GM12878 (cell line): Measurements from ENCODE around the gene SSC4D. TPM values are rescaled to one million over a fixed set of nuclear protein-coding genes. Genes with fewer than 3 reads are reported as not detected.
A peak's percentile ranks its signal among the peaks of the same experiment; 100 is the strongest.

Experiments used
- ATAC-seq: fragments of 200-7000 bp; cut with Tn5 transposase; 3 replicates; pipeline ENCODE4 v1.9.1; 2020; ENCODE audit warnings: mild to moderate bottlenecking, moderate library complexity
- BruUV-seq: library from RNA; stranded (reverse); fragments of 400-500 nt; replicated peaks from 2 replicates; lab custom pipeline; 2021; lab: Mats Ljungman, UMichigan
- CTCF ChIA-PET: fragments of 300-600 bp; sonication (Branson Sonifier 250); formaldehyde crosslinking; extraction: SDS; loops from one replicate; lab custom pipeline; 2021; ENCODE audit warnings: inconsistent platforms; lab: Yijun Ruan, JAX
- POLR2A ChIA-PET: fragments of 350-600 bp; formaldehyde crosslinking; extraction: SDS; loops from one replicate; lab custom pipeline; 2021; ENCODE audit warnings: inconsistent platforms; lab: Charles Lee
- RAD21 ChIA-PET: fragments of 300-600 bp; sonication (Branson Sonifier 250); formaldehyde crosslinking; loops from one replicate; lab custom pipeline; 2023; ENCODE audit warnings: antibody characterized with exemption; ENCODE audit not compliant: unreplicated experiment; lab: Charles Lee
- SMC1A ChIA-PET: fragments of 300-600 bp; sonication (Branson Sonifier 250); formaldehyde crosslinking; loops from one replicate; lab custom pipeline; 2023; ENCODE audit not compliant: unreplicated experiment, uncharacterized antibody; lab: Charles Lee
- DNase-seq: peaks from one replicate; pipeline ENCODE4 v3.0.0-alpha.2; 2011; ENCODE audit warnings: low read depth, low spot score
- FAIRE-seq: peaks from 3 replicates; lab custom pipeline; 2011; peaks lifted over from hg19 to GRCh38; lab: Jason Lieb, UNC
- H2AFZ ChIP-seq: 2 replicates; pipeline ENCODE4 v1.6.0; 2011; ENCODE audit warnings: low read depth, low read length, control low read depth; ENCODE audit not compliant: control insufficient read depth
- H3K27ac ChIP-seq: 2 replicates; pipeline ENCODE4 v1.5.1; 2011; ENCODE audit warnings: control low read depth; ENCODE audit not compliant: control insufficient read depth, insufficient read depth
- H3K27me3 ChIP-seq, 2 experiments: replicated peaks in 1 of 2; 2 replicates each; pipeline versions ENCODE4 v1.6.0 to v1.6.1; 2011; ENCODE audit warnings: low read length in 1 of 2; ENCODE audit not compliant: control insufficient read depth in 2 of 2, insufficient read depth in 2 of 2
- H3K36me3 ChIP-seq, 2 experiments: 2 replicates each; pipeline ENCODE4 v1.5.1; 2011; ENCODE audit warnings: low read length in 1 of 2; ENCODE audit not compliant: control insufficient read depth in 2 of 2, insufficient read depth in 2 of 2
- H3K4me1 ChIP-seq: 2 replicates; pipeline ENCODE4 v1.6.1; 2011; ENCODE audit warnings: mild to moderate bottlenecking, low read length, moderate library complexity, mixed read lengths; ENCODE audit not compliant: control insufficient read depth, insufficient read depth
- H3K4me2 ChIP-seq: 2 replicates; pipeline ENCODE4 v1.6.0; 2011; ENCODE audit warnings: control low read depth; ENCODE audit not compliant: control insufficient read depth, insufficient read depth
- H3K4me3 ChIP-seq: fragments of 200-600 bp; sonication (generic); 2 replicates; pipeline ENCODE4 v1.5.1; 2016
- H3K79me2 ChIP-seq: 2 replicates; pipeline ENCODE4 v1.6.0; 2011; ENCODE audit warnings: low read length; ENCODE audit not compliant: control insufficient read depth, insufficient read depth
- H3K9ac ChIP-seq: 2 replicates; pipeline ENCODE4 v1.8.0; 2011; ENCODE audit warnings: low read length, control low read depth, mixed read lengths; ENCODE audit not compliant: control insufficient read depth, insufficient read depth
- H3K9me3 ChIP-seq: replicated peaks from 3 replicates; pipeline ENCODE4 v1.5.1; 2011; ENCODE audit warnings: mild to moderate bottlenecking, low read length; ENCODE audit not compliant: control insufficient read depth, insufficient read depth
- H4K20me1 ChIP-seq: 2 replicates; pipeline ENCODE4 v1.6.0; 2011; ENCODE audit not compliant: control insufficient read depth, insufficient read depth
- BCL11A ChIP-seq: IDR thresholded peaks from 2 replicates; pipeline ENCODE4 v1.6.1; 2011; ENCODE audit warnings: low read depth, low read length
- BRCA1 ChIP-seq: IDR thresholded peaks from 2 replicates; pipeline ENCODE4 v1.6.1; 2011; ENCODE audit warnings: low read depth, low read length, improper control_type of control experiment
- CHD2 ChIP-seq: IDR thresholded peaks from 2 replicates; pipeline ENCODE4 v1.6.1; 2011; ENCODE audit warnings: low read depth, low read length, improper control_type of control experiment, borderline replicate concordance
- HSF1 ChIP-seq: fragments of 150-350 bp; IDR thresholded peaks from 2 replicates; pipeline ENCODE4 v1.6.1; 2014; ENCODE audit warnings: mild to moderate bottlenecking, low read depth, low read length
- MEF2A ChIP-seq: IDR thresholded peaks from 2 replicates; pipeline ENCODE4 v1.6.1; 2011; ENCODE audit warnings: low read depth, mild to moderate bottlenecking, low read length, moderate library complexity; ENCODE audit not compliant: insufficient read depth
- PAX5 ChIP-seq: IDR thresholded peaks from 2 replicates; pipeline ENCODE4 v1.6.1; 2011; ENCODE audit warnings: low read depth, low read length, borderline replicate concordance
- POLR2AphosphoS5 ChIP-seq: IDR thresholded peaks from 2 replicates; pipeline ENCODE4 v1.6.1; 2011; ENCODE audit warnings: mild to moderate bottlenecking, low read length, inconsistent platforms
- SIN3A ChIP-seq: IDR thresholded peaks from 2 replicates; pipeline ENCODE4 v1.6.1; 2012; ENCODE audit warnings: low read depth, low read length, improper control_type of control experiment
- SP1 ChIP-seq: IDR thresholded peaks from one replicate; pipeline ENCODE4 v1.6.1; 2011; ENCODE audit warnings: low read depth, low read length
- SUZ12 ChIP-seq: fragments of 200-600 bp; sonication (generic); IDR thresholded peaks from one replicate; pipeline ENCODE4 v1.6.1; 2018; ENCODE audit warnings: antibody characterized with exemption, mild to moderate bottlenecking; ENCODE audit not compliant: unreplicated experiment
- TCF12 ChIP-seq: IDR thresholded peaks from 2 replicates; pipeline ENCODE4 v1.6.1; 2011; ENCODE audit warnings: low read depth, mild to moderate bottlenecking, low read length
- ZBED1 ChIP-seq: IDR thresholded peaks from 2 replicates; pipeline ENCODE4 v1.6.1; 2016; ENCODE audit warnings: borderline replicate concordance
- ZNF274 ChIP-seq: IDR thresholded peaks from one replicate; pipeline ENCODE4 v1.8.0; 2011; ENCODE audit not compliant: insufficient read length, insufficient read depth
- WGBS: methylation state at CpG from one replicate; pipeline ENCODE4 v1.1.6; 2016; ENCODE audit warnings: low lambda C conversion rate; ENCODE audit not compliant: insufficient replicate concordance, insufficient coverage; ENCODE audit errors: missing lambda C conversion rate; 5-methylcytosine and 5-hydroxymethylcytosine counted together
- in situ Hi-C: fragments of 300-500 bp; cut with MboI; formaldehyde crosslinking; loops from 9 replicates; pipeline ENCODE4 v1.14.3; 2018; ENCODE audit warnings: mixed read lengths
- intact Hi-C: fragments of 100-400 bp; cut with micrococcal nuclease; formaldehyde crosslinking; loops from one replicate; pipeline ENCODE4 v1.14.2; 2022; ENCODE audit not compliant: unreplicated experiment
- polyA plus RNA-seq, 11 experiments: library from polyadenylated mRNA; depleted of rRNA in 4 of 11; unstranded in 6 of 11; stranded (reverse) in 5 of 11; fragments of >200 nt; fragmentation: Nextera tagmentation in 4 of 11; fragmentation: Illumina TruSeq in 1 of 11; extraction: Ambion mirVana in 4 of 11; extraction: Trizol in 1 of 11; gene quantifications; 1 replicate in 1 of 11; 2 replicates in 10 of 11; pipeline versions ENCODE4 v1.2.1 to v1.2.3, GENCODE V29; 2011 to 2016; ENCODE audit warnings: inconsistent platforms in 2 of 11, missing spikeins in 2 of 11, low read depth in 1 of 11
- total RNA-seq, 4 experiments: library from RNA; depleted of rRNA in 3 of 4; stranded (reverse); fragments of >200 nt in 3 of 4; fragmentation: Illumina TruSeq in 1 of 4; extraction: Trizol in 1 of 4; gene quantifications; 2 replicates each; pipeline versions ENCODE4 v1.2.1 to v1.2.3, GENCODE V29; 2013 to 2021
- TF ChIP-seq, protein P1 (sequence below): fragments of 450-650 bp; IDR thresholded peaks from 2 replicates; pipeline ENCODE4 v1.6.1; 2017; ENCODE audit warnings: mild to moderate bottlenecking, low read depth, inconsistent platforms; ENCODE audit not compliant: poor library complexity, severe bottlenecking

The SSC4D gene
- total and polyA plus RNA-seq, 10 of the 15 experiments (the other 5 are each of a cell fraction or from before 2014, with no cell fraction given) = 0.08 to 0.79 (median 0.25) TPM; not detected in 1

GRCh38 chr7:76354516-76354915 is 55.0 kb downstream of the SSC4D start:
- FAIRE-seq (no peak), DNase-seq (no peak), ATAC-seq (no peak)
- H3K9ac ChIP-seq = no peak overlapping the region
- no peak overlapping the region for H2AFZ ChIP-seq
- peaks cover 92% of the 10 kb centered on the region for H3K79me2 ChIP-seq
- peaks cover 2% of the 10 kb centered on the region; the same call in 2 of the 3 replicates for H3K9me3 ChIP-seq
- peaks cover 2 to 29% of the 10 kb centered on the region in 2 experiments for H3K36me3 ChIP-seq
- H3K4me2 ChIP-seq = 0 out of 2 replicates have a peak overlapping the region, but pooled peaks have one; percentile 47
- WGBS = 54% methylated on average over 4 of the region's 4 CpGs
- ChIA-PET RAD21 (interaction anchor here (0.6 to 1.4 kb wide), 2 partner anchors 36 to 81 kb away, joined by 3 read pairs; no protein-coding TSS in a partner anchor), CTCF (interaction anchor here (2.6 kb wide), 1 partner anchor 22 kb away, joined by 6 read pairs; no protein-coding TSS in a partner anchor), SMC1A (interaction anchor here (1.1 to 1.3 kb wide), 2 partner anchors 36 to 37 kb away, joined by 4 read pairs; no protein-coding TSS in a partner anchor), POLR2A (interaction anchor here (0.7 to 1.5 kb wide), 2 partner anchors 17 to 27 kb away, joined by 3 to 4 read pairs; no protein-coding TSS in a partner anchor)
- TF ChIP-seq POLR2AphosphoS5 = 0 out of 2 replicates have a peak, but pooled peaks have one; percentile 43
- no peak for TF ChIP-seq BRCA1
- TF ChIP-seq ZNF274 = no peak
- no peak for TF ChIP-seq TCF12
- H3K27me3 ChIP-seq = no peaks in the 10 kb centered on the region
- H3K27ac ChIP-seq = no peak overlapping the region
- peaks cover 4% of the 10 kb centered on the region; the same call in 1 of the 2 replicates for H3K4me1 ChIP-seq
- BruUV-seq = no TSS peak
- intact Hi-C loops (no loop called here), in situ Hi-C loops (no loop called here)
- peak overlapping the region; percentile 99; the same call in 1 of the 2 replicates for H3K4me3 ChIP-seq
- peaks cover 10% of the 10 kb centered on the region for H4K20me1 ChIP-seq

DNA sequence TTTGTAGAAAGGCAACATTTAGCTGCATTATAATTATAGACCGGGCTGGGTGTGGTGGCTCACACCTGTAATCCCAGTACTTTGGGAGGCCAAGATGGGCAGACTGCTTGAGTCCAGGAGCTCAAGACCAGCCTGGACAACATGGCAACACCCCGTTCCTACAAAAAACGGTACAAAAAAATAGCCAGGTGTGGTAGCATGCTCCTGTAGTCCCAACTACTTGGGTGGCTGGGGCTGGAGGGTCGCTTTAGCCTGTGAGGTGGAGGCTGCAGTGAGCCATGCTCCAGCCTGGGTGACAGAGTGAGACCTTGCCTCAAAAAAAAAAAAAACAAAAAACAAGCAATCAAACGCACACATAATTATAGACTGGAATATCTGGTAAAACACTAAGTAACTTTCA is 55.8 kb downstream of the SSC4D start:
- no peak overlapping the region for H3K27ac ChIP-seq
- ChIA-PET SMC1A (interaction anchor here (1.1 to 1.3 kb wide), 2 partner anchors 35 to 36 kb away, joined by 4 read pairs; no protein-coding TSS in a partner anchor), POLR2A (no interaction called here), CTCF (interaction anchor here (0.6 to 2.6 kb wide), 3 partner anchors 22 to 1683 kb away, joined by 3 to 6 read pairs (median 5); no protein-coding TSS in a partner anchor), RAD21 (interaction anchor here (1.2 to 1.4 kb wide), 2 partner anchors 35 to 90 kb away, joined by 3 read pairs; no protein-coding TSS in a partner anchor)
- H3K4me1 ChIP-seq = 0 out of 2 replicates have a peak, but pooled peaks cover 3% of the 10 kb centered on the region
- 87% methylated on average over 5 of the region's 5 CpGs for WGBS
- DNase-seq = no peak
- peak overlapping the region; percentile 47; the same call in 1 of the 2 replicates for H3K4me2 ChIP-seq
- FAIRE-seq = no peak
- peaks cover 10% of the 10 kb centered on the region for H4K20me1 ChIP-seq
- H2AFZ ChIP-seq = no peak overlapping the region
- in situ Hi-C loops = no loop called here
- H3K4me3 ChIP-seq = peak overlapping the region; percentile 2; the same call in 1 of the 2 replicates
- peaks cover 2% of the 10 kb centered on the region; the same call in 2 of the 3 replicates for H3K9me3 ChIP-seq
- intact Hi-C loops = no loop called here
- no peak overlapping the region for H3K9ac ChIP-seq
- no peaks in the 10 kb centered on the region for H3K27me3 ChIP-seq
- ATAC-seq = no peak
- H3K36me3 ChIP-seq = peaks cover 2 to 29% of the 10 kb centered on the region in 2 experiments
- no TSS peak for BruUV-seq
- peaks cover 96% of the 10 kb centered on the region for H3K79me2 ChIP-seq
- TF ChIP-seq SP1 (no peak), MEF2A (no peak), SIN3A (no peak), BCL11A (no peak), PAX5 (no peak), SUZ12 (no peak), CHD2 (no peak), HSF1 (no peak), ZBED1 (no peak)
- TF ChIP-seq, protein P1, sequence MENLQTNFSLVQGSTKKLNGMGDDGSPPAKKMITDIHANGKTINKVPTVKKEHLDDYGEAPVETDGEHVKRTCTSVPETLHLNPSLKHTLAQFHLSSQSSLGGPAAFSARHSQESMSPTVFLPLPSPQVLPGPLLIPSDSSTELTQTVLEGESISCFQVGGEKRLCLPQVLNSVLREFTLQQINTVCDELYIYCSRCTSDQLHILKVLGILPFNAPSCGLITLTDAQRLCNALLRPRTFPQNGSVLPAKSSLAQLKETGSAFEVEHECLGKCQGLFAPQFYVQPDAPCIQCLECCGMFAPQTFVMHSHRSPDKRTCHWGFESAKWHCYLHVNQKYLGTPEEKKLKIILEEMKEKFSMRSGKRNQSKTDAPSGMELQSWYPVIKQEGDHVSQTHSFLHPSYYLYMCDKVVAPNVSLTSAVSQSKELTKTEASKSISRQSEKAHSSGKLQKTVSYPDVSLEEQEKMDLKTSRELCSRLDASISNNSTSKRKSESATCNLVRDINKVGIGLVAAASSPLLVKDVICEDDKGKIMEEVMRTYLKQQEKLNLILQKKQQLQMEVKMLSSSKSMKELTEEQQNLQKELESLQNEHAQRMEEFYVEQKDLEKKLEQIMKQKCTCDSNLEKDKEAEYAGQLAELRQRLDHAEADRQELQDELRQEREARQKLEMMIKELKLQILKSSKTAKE = no peak
